ENCODE results near the gene SPARC.

The SPARC gene

GRCh38 chr5:151618907-151619306 is 67.8 kb downstream of the SPARC start:
- DNase-seq: no peak

GRCh38 chr5:151617841-151618710 is 68.6 kb downstream of the SPARC start:
- DNase-seq: no peak

GRCh38 chr5:151617383-151617840 is 69.3 kb downstream of the SPARC start:
- no peak for DNase-seq

- DNase-seq: peak; percentile 12
Observed at GRCh38 chr5:151615431-151615830, 71.3 kb downstream of the SPARC start.

DNA sequence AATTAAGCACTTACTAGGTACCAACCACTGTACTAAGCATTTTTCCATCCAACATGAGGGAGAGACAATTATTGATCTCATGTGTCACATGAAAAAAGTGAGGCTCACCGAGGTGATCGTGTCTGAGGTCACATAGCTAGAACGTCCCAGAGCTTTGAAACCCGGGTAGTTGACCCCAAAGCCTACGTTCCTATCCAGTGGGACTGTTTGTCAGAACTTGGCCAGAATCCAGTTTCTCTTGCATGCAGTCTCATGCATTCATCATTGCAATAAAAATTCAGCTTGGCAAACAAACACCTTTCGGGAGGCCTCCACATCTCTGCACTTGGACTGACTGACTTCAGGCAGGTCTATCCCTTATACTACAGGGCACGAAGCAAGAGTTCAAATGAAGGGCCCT is 72.2 kb downstream of the SPARC start:
- DNase-seq: no peak

DNA sequence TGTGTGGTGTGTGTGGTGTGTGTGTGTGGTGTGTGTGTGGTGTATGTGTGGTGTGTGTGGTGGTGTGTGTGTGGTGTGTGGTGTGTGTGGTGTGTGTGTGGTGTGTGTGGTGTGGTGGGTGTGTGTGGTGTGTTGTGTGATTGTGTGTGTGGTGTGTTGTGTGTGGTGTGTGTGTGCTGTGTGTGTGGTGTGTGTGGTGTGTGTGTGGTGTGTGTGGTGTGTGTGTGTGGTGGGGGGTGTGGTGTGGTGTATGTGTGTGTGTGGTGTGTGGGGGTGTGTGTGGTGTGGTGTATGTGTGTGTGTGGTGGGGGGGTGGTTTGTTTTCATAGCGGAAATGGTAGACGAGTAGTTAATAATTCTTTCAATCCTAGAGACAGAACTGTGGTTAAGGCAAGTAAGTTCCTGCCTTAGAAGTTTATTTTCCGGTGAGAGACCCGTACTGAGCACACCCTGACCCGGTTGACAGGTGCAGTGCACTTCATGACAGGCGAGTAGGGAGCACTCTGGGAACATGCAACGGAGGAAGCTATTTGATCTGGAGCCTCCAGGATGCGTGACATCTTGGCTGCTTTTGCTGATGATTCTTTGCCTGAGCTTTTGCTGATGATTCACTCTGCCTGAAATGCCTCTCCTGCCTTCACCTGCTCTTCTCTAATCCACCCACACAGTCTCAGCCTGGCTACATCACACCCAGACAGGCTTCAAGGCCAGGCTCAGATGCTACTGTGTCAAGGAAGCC is 73.9 kb downstream of the SPARC start:
- peak; percentile 67 for DNase-seq

DNA sequence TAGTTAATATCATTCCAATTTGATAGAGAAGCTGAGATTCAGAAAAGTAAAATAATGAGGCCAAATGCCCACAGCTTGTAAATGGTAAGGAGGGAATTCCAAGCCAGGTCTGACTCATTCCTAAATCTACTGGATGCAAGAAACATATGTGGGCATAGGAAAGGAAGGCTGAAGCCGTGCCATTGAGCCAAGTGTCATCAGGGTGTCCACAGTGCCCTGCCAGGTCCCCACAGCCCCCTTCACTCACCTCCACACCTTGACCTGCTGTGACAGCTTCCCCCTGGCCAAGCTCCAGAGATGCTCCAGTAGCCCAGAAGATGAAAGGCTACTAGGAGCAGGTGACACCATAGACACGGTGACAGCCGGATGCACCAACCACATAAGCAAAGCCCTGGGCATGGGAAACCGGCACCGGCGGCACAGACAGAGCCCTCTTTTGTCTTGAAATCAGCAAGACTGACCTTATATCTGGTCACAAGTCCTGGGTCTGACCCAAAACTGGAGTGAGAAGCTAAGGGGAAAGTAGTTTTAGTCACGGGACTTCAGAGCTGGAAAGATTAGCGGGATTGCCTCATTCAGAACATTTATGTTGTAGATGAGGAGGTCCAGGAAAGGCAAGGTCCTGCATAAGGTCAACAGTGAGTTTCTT is 75.5 kb downstream of the SPARC start:
- no peak for DNase-seq
